GM21423 (cell line): Measurements from ENCODE around the gene ULK1.
A peak's percentile ranks its signal among the peaks of the same experiment; 100 is the strongest.

Experiments
- ATAC-seq: cut with Tn5 transposase; IDR thresholded peaks from one replicate; pipeline ENCODE4 v1.9.1; 2021; ENCODE audit warnings: mild to moderate bottlenecking, moderate library complexity; ENCODE audit not compliant: unreplicated experiment

Gene ULK1

GRCh38 chr12:131894313-131894860 is at the start of gene ULK1:
Gene ULK1 (plus strand): TSS chr12:131894622. CDS start chr12:131895002, 380 bp downstream.
- peak; percentile 71 for ATAC-seq

GRCh38 chr12:131844656-131845055 is 49.8 kb upstream of the ULK1 start:
- ATAC-seq: no peak

- ATAC-seq: no peak
Observed at GRCh38 chr12:131845121-131845520, 49.3 kb upstream of the ULK1 start.

DNA sequence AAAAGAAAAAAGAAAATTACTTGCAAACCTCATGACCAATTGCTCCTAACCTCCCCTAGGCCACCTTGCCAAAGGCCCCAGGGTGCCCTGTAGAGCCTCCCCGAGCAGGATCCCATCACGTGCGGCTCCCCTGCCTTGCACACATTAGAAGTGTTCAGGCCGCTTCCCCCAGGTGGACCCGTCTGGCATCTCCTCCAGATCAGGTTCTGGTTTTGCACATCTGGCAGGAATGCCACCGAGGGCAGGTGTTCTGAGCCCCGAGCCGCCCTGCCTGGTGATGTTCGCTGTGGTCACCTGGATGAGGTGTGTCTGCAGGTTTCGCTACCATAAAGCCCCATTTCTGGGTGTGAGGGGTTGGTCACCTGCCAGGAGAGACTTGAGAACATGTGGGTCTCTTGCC is 47.0 kb upstream of the ULK1 start:
- no peak for ATAC-seq

- no peak for ATAC-seq
Observed at GRCh38 chr12:131848753-131849152, 45.7 kb upstream of the ULK1 start.

DNA sequence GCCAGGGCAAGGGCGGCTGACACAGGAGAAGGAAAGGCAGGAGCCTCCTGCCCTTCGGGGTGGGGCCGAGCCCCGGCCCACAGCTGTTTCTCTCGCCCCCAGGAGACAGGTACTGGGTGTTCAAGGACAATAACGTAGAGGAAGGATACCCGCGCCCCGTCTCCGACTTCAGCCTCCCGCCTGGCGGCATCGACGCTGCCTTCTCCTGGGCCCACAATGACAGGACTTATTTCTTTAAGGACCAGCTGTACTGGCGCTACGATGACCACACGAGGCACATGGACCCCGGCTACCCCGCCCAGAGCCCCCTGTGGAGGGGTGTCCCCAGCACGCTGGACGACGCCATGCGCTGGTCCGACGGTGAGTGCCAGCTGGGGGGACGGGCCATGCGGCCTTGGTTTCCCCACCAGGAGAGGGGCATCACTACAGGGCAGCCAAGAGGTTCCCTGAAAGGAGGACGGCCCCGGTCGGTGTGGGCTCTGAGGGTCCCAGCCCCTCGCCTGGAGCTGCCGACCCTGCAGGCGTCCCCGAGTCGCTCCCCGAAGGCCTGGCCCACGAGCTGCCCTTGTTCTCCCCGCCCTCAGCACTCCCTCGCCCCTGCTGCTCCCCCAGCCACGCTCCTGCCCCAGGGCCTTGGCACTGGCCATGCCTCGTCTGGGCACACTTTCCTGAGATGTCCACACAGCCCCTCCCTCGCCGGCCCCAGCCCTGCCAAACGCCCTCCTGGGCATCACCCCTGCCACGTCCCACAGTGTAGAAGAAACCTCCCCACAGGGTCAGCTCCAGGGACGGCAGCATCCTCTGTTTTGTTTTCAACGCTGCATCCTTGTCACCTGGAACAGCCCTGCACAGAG is 44.5 kb upstream of the ULK1 start:
- ATAC-seq: no peak

GRCh38 chr12:131850856-131851559 is 43.4 kb upstream of the ULK1 start:
- no peak for ATAC-seq

GRCh38 chr12:131851741-131852550 is 42.5 kb upstream of the ULK1 start:
- ATAC-seq: no peak

DNA sequence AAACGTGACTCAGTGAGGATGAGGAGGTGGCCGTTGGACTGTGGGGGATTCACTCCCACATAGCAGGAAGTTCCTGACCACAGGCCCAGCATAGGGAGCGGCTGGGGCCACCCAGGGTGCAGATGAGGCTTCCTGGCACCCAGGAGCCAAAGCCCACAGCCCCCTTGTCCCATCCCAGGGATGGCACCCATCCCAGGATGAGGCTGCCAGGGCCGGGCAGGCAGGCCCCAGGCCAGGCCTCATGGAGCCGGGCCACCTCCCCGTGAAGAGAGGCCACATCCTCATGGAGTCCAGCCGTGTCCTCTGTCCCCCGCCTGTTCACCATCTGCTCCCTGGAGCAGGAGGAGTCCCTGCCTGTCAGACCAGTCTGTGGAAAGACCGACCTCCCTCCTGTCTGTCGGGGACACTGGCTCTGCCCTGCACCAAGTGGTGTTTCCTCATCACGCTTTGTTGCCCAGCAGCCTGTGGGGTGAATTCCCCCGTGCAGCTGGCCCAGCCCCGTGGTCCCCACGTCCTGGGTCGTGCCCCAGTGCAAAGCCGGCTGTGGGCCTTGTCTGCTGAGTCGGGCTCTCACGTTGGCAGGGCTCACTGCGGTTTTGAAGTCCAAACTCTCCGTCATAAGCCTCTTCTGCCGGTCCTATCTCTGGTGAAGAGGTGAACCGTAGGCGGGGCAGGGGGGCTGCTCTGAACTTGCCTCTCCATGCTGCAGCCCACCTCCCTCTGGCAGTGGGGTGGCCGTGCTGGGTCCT is 41.7 kb upstream of the ULK1 start:
- peak; percentile 67 for ATAC-seq

DNA sequence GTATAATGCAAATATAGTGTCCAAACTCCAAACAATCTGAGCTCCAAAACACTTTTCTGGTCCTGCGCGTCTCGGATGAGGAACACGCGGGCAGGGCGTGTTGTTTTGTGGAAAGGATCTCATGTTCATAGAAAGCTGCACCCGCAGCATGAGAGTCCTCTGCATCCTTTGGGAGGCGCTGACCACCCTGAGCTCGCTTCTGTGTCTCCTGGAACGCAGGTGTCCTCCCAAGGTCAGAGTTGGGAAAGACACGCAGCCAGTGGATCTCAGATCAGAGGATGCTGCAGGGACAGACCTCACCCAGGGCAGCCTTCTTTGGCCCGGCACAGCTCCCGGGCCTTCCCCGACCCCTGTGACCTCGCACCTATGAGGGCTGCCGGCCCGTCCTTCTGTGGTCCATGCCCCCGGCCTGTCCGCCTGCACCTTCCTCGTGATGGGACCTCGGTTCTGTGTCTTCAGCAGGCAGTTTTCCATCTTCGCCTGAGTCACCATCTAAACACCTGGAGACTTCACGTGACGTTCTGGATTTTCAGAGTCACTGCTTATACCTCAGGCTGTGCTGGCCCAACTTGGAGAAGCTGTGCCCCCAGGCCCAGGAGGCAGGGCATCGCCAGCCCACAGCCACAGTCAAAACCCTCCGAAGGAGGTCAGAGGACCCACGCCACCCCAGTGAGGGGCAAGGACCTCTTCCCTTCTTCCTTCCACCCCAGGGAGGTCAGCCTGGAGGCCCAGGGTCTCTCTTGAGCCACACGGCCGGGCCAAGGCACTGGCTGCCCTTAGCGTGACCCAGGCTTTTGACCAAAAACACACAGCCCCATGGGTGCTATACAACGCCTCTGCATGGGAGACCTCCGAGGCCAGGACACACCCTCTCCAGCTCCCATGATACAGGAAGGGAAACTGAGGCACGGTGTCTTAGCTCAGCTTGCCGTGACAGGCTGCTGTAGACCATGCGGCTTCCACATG is 40.3 kb upstream of the ULK1 start:
- ATAC-seq: no peak

DNA sequence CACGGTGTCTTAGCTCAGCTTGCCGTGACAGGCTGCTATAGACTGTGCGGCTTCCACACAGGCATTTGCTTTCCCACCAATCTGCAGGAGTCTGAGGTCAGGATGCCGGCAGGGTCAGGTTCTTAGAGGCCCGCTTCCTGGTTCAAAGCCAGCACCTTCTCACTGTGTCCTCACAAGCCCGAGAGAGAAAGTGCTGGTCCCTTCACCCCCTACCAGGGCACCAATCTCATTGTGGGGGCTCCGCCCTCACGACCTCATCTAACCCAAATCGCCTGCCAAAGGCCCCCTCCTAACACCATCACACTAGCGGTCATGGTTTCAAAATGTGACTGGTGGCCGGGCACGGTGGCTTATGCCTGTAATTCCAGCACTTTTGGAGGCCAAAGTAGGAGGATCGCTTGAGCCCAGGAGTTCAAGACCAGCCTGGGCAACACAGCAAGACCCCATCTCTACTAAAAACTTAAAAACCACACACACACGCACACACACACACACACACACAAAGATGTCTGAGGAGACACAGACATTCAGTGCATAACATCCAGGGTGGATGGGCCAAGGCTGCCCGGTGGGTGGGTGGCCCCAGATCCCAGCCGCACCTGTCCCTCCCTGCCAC is 39.5 kb upstream of the ULK1 start:
- ATAC-seq: no peak

GRCh38 chr12:131855521-131856142 is 38.8 kb upstream of the ULK1 start:
- no peak for ATAC-seq

- ATAC-seq: no peak
Observed at GRCh38 chr12:131856366-131857097, 37.9 kb upstream of the ULK1 start.

GRCh38 chr12:131857908-131858850 is 36.2 kb upstream of the ULK1 start:
- ATAC-seq: no peak

GRCh38 chr12:131860472-131861260 is 33.8 kb upstream of the ULK1 start:
- ATAC-seq: no peak
